ENCODE data around the gene AUTS2. TPM values are rescaled to one million over a fixed set of nuclear protein-coding genes. Genes with fewer than 3 reads are reported as not detected.

The AUTS2 gene
- total and polyA plus RNA-seq, 10 donors = 6.1 to 54.8 (median 29.1) TPM

- Histone ChIP-seq H3K4me1 (no peaks in the 10 kb centered on the region), H3K36me3 (no peaks in the 10 kb centered on the region), H3K27ac (no peak overlapping the region), H3K4me3 (no peak overlapping the region), H3K27me3 (replicated peaks in 1 of 7) (no peaks in the 10 kb centered on the region), H3K9me3 (no peaks in the 10 kb centered on the region)
- no peak for TF ChIP-seq CTCF (IDR thresholded peaks at IDR 0.05 in 8 of 11, conservative IDR thresholded peaks at IDR 0.05 in 3 of 11)
- no peak for TF ChIP-seq POLR2AphosphoS5 (IDR thresholded peaks at IDR 0.05)
- no peak for TF ChIP-seq POLR2A (IDR thresholded peaks at IDR 0.05)
- 83 to 94% (median 92%) methylated on average over 5 of the region's 5 CpGs for WGBS, 5 donors
- DNase-seq = no peak
- intact Hi-C loops (cut with DNase I; ENCODE audit: low total_unique reads) = no loop called here
Measured at GRCh38 chr7:70288781-70289456, 690.6 kb downstream of the AUTS2 start.

- Histone ChIP-seq H3K36me3 (no peaks in the 10 kb centered on the region), H3K4me3 (no peak overlapping the region), H3K27ac (no peak overlapping the region), H3K9me3 (no peaks in the 10 kb centered on the region), H3K4me1 (no peaks in the 10 kb centered on the region), H3K27me3 (replicated peaks in 1 of 7) (no peaks in the 10 kb centered on the region)
- DNase-seq = no peak
- TF ChIP-seq POLR2A (IDR thresholded peaks at IDR 0.05) = no peak
- no peak for TF ChIP-seq POLR2AphosphoS5 (IDR thresholded peaks at IDR 0.05)
- TF ChIP-seq CTCF (IDR thresholded peaks at IDR 0.05 in 8 of 11, conservative IDR thresholded peaks at IDR 0.05 in 3 of 11) = no peak
- intact Hi-C loops (cut with DNase I; ENCODE audit: low total_unique reads) = no loop called here
- WGBS, 5 donors = 85 to 94% (median 86%) methylated on average over 5 of the region's 5 CpGs
Measured at GRCh38 chr7:70292716-70293115, 694.4 kb downstream of the AUTS2 start.

GRCh38 chr7:70294211-70294911 lies 696.1 kb downstream of the AUTS2 start:
- Histone ChIP-seq H3K9me3 (no peaks in the 10 kb centered on the region), H3K27me3 (replicated peaks in 1 of 7) (no peaks in the 10 kb centered on the region), H3K27ac (no peak overlapping the region), H3K36me3 (no peaks in the 10 kb centered on the region), H3K4me3 (no peak overlapping the region), H3K4me1 (no peaks in the 10 kb centered on the region)
- WGBS, 5 donors = 85 to 92% (median 87%) methylated on average over 9 of the region's 9 CpGs
- DNase-seq = no peak
- TF ChIP-seq POLR2A (IDR thresholded peaks at IDR 0.05) = no peak
- no peak for TF ChIP-seq POLR2AphosphoS5 (IDR thresholded peaks at IDR 0.05)
- TF ChIP-seq CTCF (IDR thresholded peaks at IDR 0.05 in 8 of 11, conservative IDR thresholded peaks at IDR 0.05 in 3 of 11) = no peak
- intact Hi-C loops (cut with DNase I; ENCODE audit: low total_unique reads) = no loop called here

- no peak for DNase-seq
- WGBS, 5 donors = 77 to 89% (median 80%) methylated on average over 6 of the region's 6 CpGs
- no peaks in the 10 kb centered on the region for H3K9me3 ChIP-seq
- TF ChIP-seq CTCF (IDR thresholded peaks at IDR 0.05 in 8 of 11, conservative IDR thresholded peaks at IDR 0.05 in 3 of 11) (no peak), POLR2AphosphoS5 (IDR thresholded peaks at IDR 0.05) (no peak), POLR2A (IDR thresholded peaks at IDR 0.05) (no peak)
- no peak overlapping the region for H3K4me3 ChIP-seq
- no peak overlapping the region for H3K27ac ChIP-seq
- no peaks in the 10 kb centered on the region for H3K36me3 ChIP-seq
- H3K27me3 ChIP-seq (replicated peaks in 1 of 7) = no peaks in the 10 kb centered on the region
- intact Hi-C loops (cut with DNase I; ENCODE audit: low total_unique reads) = no loop called here
- no peaks in the 10 kb centered on the region for H3K4me1 ChIP-seq
Measured at GRCh38 chr7:70298780-70299471, 700.7 kb downstream of the AUTS2 start.

All from spleen (tissue), 11 donors.